Fibroblast of mammary gland (primary cell): Measurements from ENCODE around the gene SPATA4.

Source experiments
- DNase-seq: peaks from one replicate; pipeline ENCODE4 v3.0.0-alpha.2; 2010; ENCODE audit warnings: low read depth
- H3K4me3 ChIP-seq: 2 replicates; pipeline ENCODE4 v1.5.1; 2011; ENCODE audit warnings: low read depth, mild to moderate bottlenecking, low read length, moderate library complexity; ENCODE audit not compliant: control insufficient read depth
- CTCF ChIP-seq: conservative IDR thresholded peaks from 2 replicates; pipeline ENCODE4 v1.5.1; 2011; ENCODE audit warnings: low read depth, low read length, inconsistent platforms; ENCODE audit not compliant: control insufficient read depth, insufficient read depth

Gene SPATA4

GRCh38 chr4:176195184-176195978 is at the start of gene SPATA4:
SPATA4 (minus strand) TSS chr4:176195585; CDS start chr4:176195562, 23 bp downstream.
- H3K4me3 ChIP-seq: peak within 1 kb of the TSS; percentile 86
- TF ChIP-seq CTCF: no peak
- DNase-seq: peak; percentile 84

- no peak for TF ChIP-seq CTCF
- DNase-seq: no peak
- H3K4me3 ChIP-seq: no peak overlapping the region
Measured at GRCh38 chr4:176242764-176243347, 47.5 kb upstream of the SPATA4 start.

GRCh38 chr4:176241703-176242102 is 46.3 kb upstream of the SPATA4 start:
- no peak overlapping the region for H3K4me3 ChIP-seq
- DNase-seq: no peak
- no peak for TF ChIP-seq CTCF

- peak; percentile 9 for DNase-seq
Measured at GRCh38 chr4:176238826-176239225, 43.4 kb upstream of the SPATA4 start.

GRCh38 chr4:176238157-176238610 is 42.8 kb upstream of the SPATA4 start:
- no peak for TF ChIP-seq CTCF
- no peak overlapping the region for H3K4me3 ChIP-seq
- DNase-seq: peak; percentile 82

More at GRCh38 chr4:176238826-176239225, 43.4 kb upstream of the SPATA4 start:
- no peak overlapping the region for H3K4me3 ChIP-seq
- TF ChIP-seq CTCF: no peak

- H3K4me3 ChIP-seq: no peak overlapping the region
- peak; percentile 10 for DNase-seq
- TF ChIP-seq CTCF: no peak
Measured at GRCh38 chr4:176236946-176237345, 41.6 kb upstream of the SPATA4 start.

- TF ChIP-seq CTCF: no peak
- H3K4me3 ChIP-seq: no peak overlapping the region
- DNase-seq: no peak
Measured at GRCh38 chr4:176230836-176231235, 35.5 kb upstream of the SPATA4 start.
